HepG2 (cell line): ENCODE measurements around the gene PPAN. TPM values are rescaled to one million over a fixed set of nuclear protein-coding genes. Genes with fewer than 3 reads are reported as not detected.
A peak's percentile ranks its signal among the peaks of the same experiment; 100 is the strongest.

Experiments
- ARID2 ChIP-seq: sonication (generic); formaldehyde crosslinking; IDR thresholded peaks from 2 replicates; pipeline ENCODE4 v1.8.1; 2022; ENCODE audit warnings: mild to moderate bottlenecking, missing genetic modification reagents, borderline replicate concordance
- ATAD3A ChIP-seq: sonication (generic); formaldehyde crosslinking; IDR thresholded peaks from 2 replicates; pipeline ENCODE4 v1.4.0; 2020; ENCODE audit warnings: missing genetic modification reagents
- CCDC6 ChIP-seq: sonication (generic); formaldehyde crosslinking; IDR thresholded peaks from 2 replicates; pipeline ENCODE4 v1.8.1; 2022; ENCODE audit warnings: mild to moderate bottlenecking, missing genetic modification reagents, moderate library complexity
- EEA1 ChIP-seq: sonication (generic); formaldehyde crosslinking; IDR thresholded peaks from 2 replicates; pipeline ENCODE4 v1.5.1; 2020; ENCODE audit warnings: mild to moderate bottlenecking, missing genetic modification reagents, borderline replicate concordance
- HDAC6 ChIP-seq: fragments of 200-600 bp; sonication (generic); IDR thresholded peaks from 2 replicates; pipeline ENCODE4 v1.7.0; 2017; ENCODE audit warnings: mild to moderate bottlenecking, antibody characterized with exemption, low read length, low read depth
- HES4 ChIP-seq: sonication (generic); formaldehyde crosslinking; IDR thresholded peaks from 2 replicates; pipeline ENCODE4 v1.9.0; 2021; ENCODE audit warnings: mild to moderate bottlenecking, missing genetic modification reagents, borderline replicate concordance
- HMGA1 ChIP-seq: sonication (generic); formaldehyde crosslinking; conservative IDR thresholded peaks from 2 replicates; pipeline ENCODE4 v1.4.0; 2020; ENCODE audit warnings: missing genetic modification reagents
- ISX ChIP-seq: sonication (generic); formaldehyde crosslinking; conservative IDR thresholded peaks from 2 replicates; pipeline ENCODE4 v1.5.0; 2020; ENCODE audit warnings: missing genetic modification reagents
- KDM4B ChIP-seq: sonication (generic); formaldehyde crosslinking; IDR thresholded peaks from 2 replicates; pipeline ENCODE4 v1.4.0; 2020; ENCODE audit warnings: missing genetic modification reagents
- KMT2A ChIP-seq: sonication (generic); formaldehyde crosslinking; IDR thresholded peaks from 2 replicates; pipeline ENCODE4 v1.4.0; 2020; ENCODE audit warnings: missing genetic modification reagents
- MXI1 ChIP-seq: IDR thresholded peaks from 3 replicates; pipeline ENCODE4 v1.6.1; 2012; ENCODE audit warnings: low read depth, low read length, inconsistent platforms, borderline replicate concordance
- NRL ChIP-seq: sonication (generic); formaldehyde crosslinking; IDR thresholded peaks from 2 replicates; pipeline ENCODE4 v1.5.0; 2020; ENCODE audit warnings: missing genetic modification reagents, mild to moderate bottlenecking, moderate library complexity, borderline replicate concordance
- SNAPC2 ChIP-seq: sonication (generic); formaldehyde crosslinking; IDR thresholded peaks from 2 replicates; pipeline ENCODE4 v1.8.1; 2022; ENCODE audit warnings: mild to moderate bottlenecking, missing genetic modification reagents
- SOX13 ChIP-seq, 3 experiments: fragments of 450-650 bp in 1 of 3; sonication (generic) in 1 of 3; formaldehyde crosslinking in 1 of 3; IDR thresholded peaks in 2 of 3; conservative IDR thresholded peaks in 1 of 3; 2 replicates each; pipeline versions ENCODE4 v1.5.0 to v1.6.1; 2016 to 2020; ENCODE audit warnings: antibody characterized with exemption in 1 of 3, mild to moderate bottlenecking in 1 of 3, missing compliant biosample characterization in 1 of 3, missing genetic modification reagents in 1 of 3, moderate library complexity in 1 of 3
- U2AF2 ChIP-seq: fragments of 200-400 bp; formaldehyde crosslinking; IDR thresholded peaks from 2 replicates; pipeline ENCODE4 v1.6.1; 2017; ENCODE audit warnings: low read depth, mild to moderate bottlenecking, low read length
- USF2 ChIP-seq, 2 experiments: sonication (generic) in 1 of 2; formaldehyde crosslinking in 1 of 2; IDR thresholded peaks; 2 replicates each; pipeline versions ENCODE4 v1.5.1 to v1.6.1; 2011 to 2020; ENCODE audit warnings: borderline replicate concordance in 1 of 2, low read depth in 1 of 2, low read length in 1 of 2, mild to moderate bottlenecking in 1 of 2, missing genetic modification reagents in 1 of 2, moderate library complexity in 1 of 2
- ZFYVE20 ChIP-seq: sonication (generic); formaldehyde crosslinking; IDR thresholded peaks from 2 replicates; pipeline ENCODE4 v1.8.0; 2023; ENCODE audit warnings: low read depth, mild to moderate bottlenecking, moderate library complexity, missing genetic modification reagents, borderline replicate concordance
- ZNF280B ChIP-seq: sonication (generic); formaldehyde crosslinking; IDR thresholded peaks from 2 replicates; pipeline ENCODE4 v1.5.0; 2020; ENCODE audit warnings: missing genetic modification reagents, mild to moderate bottlenecking, borderline replicate concordance
- ZNF362 ChIP-seq: sonication (generic); formaldehyde crosslinking; IDR thresholded peaks from 2 replicates; pipeline ENCODE4 v1.4.0; 2020; ENCODE audit warnings: missing genetic modification reagents, mild to moderate bottlenecking, borderline replicate concordance
- ZNF460 ChIP-seq: sonication (generic); formaldehyde crosslinking; IDR thresholded peaks from 2 replicates; pipeline ENCODE4 v1.5.1; 2020; ENCODE audit warnings: missing genetic modification reagents, mild to moderate bottlenecking, borderline replicate concordance
- ZNF570 ChIP-seq: sonication (generic); formaldehyde crosslinking; IDR thresholded peaks from 2 replicates; pipeline ENCODE4 v1.4.0; 2020; ENCODE audit warnings: mild to moderate bottlenecking, missing genetic modification reagents, borderline replicate concordance
- ZNF576 ChIP-seq: sonication (generic); formaldehyde crosslinking; IDR thresholded peaks from 2 replicates; pipeline ENCODE4 v1.4.0; 2020; ENCODE audit warnings: mild to moderate bottlenecking, missing genetic modification reagents
- ZNF740 ChIP-seq: sonication (generic); formaldehyde crosslinking; IDR thresholded peaks from 2 replicates; pipeline ENCODE4 v1.4.0; 2020; ENCODE audit warnings: missing genetic modification reagents
- ZNF773 ChIP-seq: sonication (generic); formaldehyde crosslinking; IDR thresholded peaks from 2 replicates; pipeline ENCODE4 v1.4.0; 2020; ENCODE audit warnings: missing genetic modification reagents, borderline replicate concordance
- polyA plus RNA-seq, 8 experiments: library from polyadenylated mRNA; depleted of rRNA in 3 of 8; stranded (reverse) in 7 of 8; unstranded in 1 of 8; fragments of >200 nt; fragmentation: Illumina TruSeq in 4 of 8; extraction: Trizol in 4 of 8; gene quantifications; 2 replicates each; pipeline versions ENCODE4 v1.2.1 to v1.2.3, GENCODE V29; 2011 to 2016; ENCODE audit warnings: low read depth in 4 of 8, missing spikeins in 1 of 8, mixed read lengths in 1 of 8; ENCODE audit not compliant: insufficient read depth in 1 of 8
- total RNA-seq, 5 experiments: library from RNA; depleted of rRNA; stranded (reverse); fragments of >200 nt; fragmentation: Illumina TruSeq; extraction: Trizol; gene quantifications; 2 replicates each; pipeline ENCODE4 v1.2.3, GENCODE V29; 2016; ENCODE audit warnings: low read depth in 1 of 5

The PPAN gene
- total and polyA plus RNA-seq, 2 of the 13 experiments (the other 11 are each of a cell fraction or from before 2014, with no cell fraction given) = 36.2 to 41.9 TPM

- TF ChIP-seq USF2 (IDR thresholded peaks at IDR 0.05; ENCODE audit: low read depth, low read length) = no peak
- TF ChIP-seq USF2 (CRISPR knock-in tag; IDR thresholded peaks at IDR 0.05; ENCODE audit: borderline replicate concordance) = no peak
- no peak for TF ChIP-seq ZFYVE20 (CRISPR knock-in tag)
- TF ChIP-seq ARID2 = no peak
- TF ChIP-seq NRL (CRISPR knock-in tag) = no peak
- TF ChIP-seq ZNF280B (CRISPR knock-in tag) = no peak
- TF ChIP-seq SNAPC2 (CRISPR knock-in tag) = no peak
- peak; percentile 98 for TF ChIP-seq ZNF460 (CRISPR knock-in tag)
- no peak for TF ChIP-seq ISX (CRISPR knock-in tag)
- TF ChIP-seq U2AF2 = no peak
- TF ChIP-seq ZNF362 (CRISPR knock-in tag) = no peak
- TF ChIP-seq ATAD3A (CRISPR knock-in tag) = no peak
- TF ChIP-seq ZNF570 = no peak
- TF ChIP-seq ZNF576 (CRISPR knock-in tag) = no peak
- TF ChIP-seq HDAC6 = no peak
- TF ChIP-seq ZNF773 (CRISPR knock-in tag) = no peak
- no peak for TF ChIP-seq KDM4B
- TF ChIP-seq SOX13 (IDR thresholded peaks at IDR 0.05) = no peak
- TF ChIP-seq SOX13 (CRISPR knock-in tag; conservative IDR thresholded peaks at IDR 0.05 in 1 of 2, IDR thresholded peaks at IDR 0.05 in 1 of 2) = peak in 1 of 2 experiments; percentile 43; a peak in 2 of 4 replicates
- no peak for TF ChIP-seq MXI1
- TF ChIP-seq CCDC6 (CRISPR knock-in tag) = no peak
- no peak for TF ChIP-seq KMT2A (CRISPR knock-in tag)
- TF ChIP-seq ZNF740 = no peak
- TF ChIP-seq HES4 (CRISPR knock-in tag) = no peak
- no peak for TF ChIP-seq HMGA1 (CRISPR knock-in tag)
- TF ChIP-seq EEA1 (CRISPR knock-in tag) = no peak
Observed at GRCh38 chr19:10079031-10079453, 27.1 kb upstream of the PPAN start (continued).
